Rectal smooth muscle tissue (tissue), 1 donor: ENCODE measurements around the gene OGN.

Experiments
- H3K27ac ChIP-seq: one replicate; pipeline ENCODE4 v1.7.0; 2013; ENCODE audit warnings: low read depth, low read length, inconsistent platforms
- H3K27me3 ChIP-seq: one replicate; pipeline ENCODE4 v1.7.0; 2013; ENCODE audit warnings: low read length; ENCODE audit not compliant: control insufficient read depth, insufficient read depth
- H3K36me3 ChIP-seq: one replicate; pipeline ENCODE4 v1.7.0; 2013; ENCODE audit warnings: low read length; ENCODE audit not compliant: control insufficient read depth, insufficient read depth
- H3K4me1 ChIP-seq: one replicate; pipeline ENCODE4 v1.7.0; 2013; ENCODE audit warnings: low read length; ENCODE audit not compliant: control insufficient read depth, insufficient read depth
- H3K4me3 ChIP-seq: one replicate; pipeline ENCODE4 v1.7.0; 2013; ENCODE audit warnings: low read length
- H3K9ac ChIP-seq: one replicate; pipeline ENCODE4 v1.7.0; 2013; ENCODE audit warnings: low read length

Gene OGN, protein sequence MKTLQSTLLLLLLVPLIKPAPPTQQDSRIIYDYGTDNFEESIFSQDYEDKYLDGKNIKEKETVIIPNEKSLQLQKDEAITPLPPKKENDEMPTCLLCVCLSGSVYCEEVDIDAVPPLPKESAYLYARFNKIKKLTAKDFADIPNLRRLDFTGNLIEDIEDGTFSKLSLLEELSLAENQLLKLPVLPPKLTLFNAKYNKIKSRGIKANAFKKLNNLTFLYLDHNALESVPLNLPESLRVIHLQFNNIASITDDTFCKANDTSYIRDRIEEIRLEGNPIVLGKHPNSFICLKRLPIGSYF

DNA sequence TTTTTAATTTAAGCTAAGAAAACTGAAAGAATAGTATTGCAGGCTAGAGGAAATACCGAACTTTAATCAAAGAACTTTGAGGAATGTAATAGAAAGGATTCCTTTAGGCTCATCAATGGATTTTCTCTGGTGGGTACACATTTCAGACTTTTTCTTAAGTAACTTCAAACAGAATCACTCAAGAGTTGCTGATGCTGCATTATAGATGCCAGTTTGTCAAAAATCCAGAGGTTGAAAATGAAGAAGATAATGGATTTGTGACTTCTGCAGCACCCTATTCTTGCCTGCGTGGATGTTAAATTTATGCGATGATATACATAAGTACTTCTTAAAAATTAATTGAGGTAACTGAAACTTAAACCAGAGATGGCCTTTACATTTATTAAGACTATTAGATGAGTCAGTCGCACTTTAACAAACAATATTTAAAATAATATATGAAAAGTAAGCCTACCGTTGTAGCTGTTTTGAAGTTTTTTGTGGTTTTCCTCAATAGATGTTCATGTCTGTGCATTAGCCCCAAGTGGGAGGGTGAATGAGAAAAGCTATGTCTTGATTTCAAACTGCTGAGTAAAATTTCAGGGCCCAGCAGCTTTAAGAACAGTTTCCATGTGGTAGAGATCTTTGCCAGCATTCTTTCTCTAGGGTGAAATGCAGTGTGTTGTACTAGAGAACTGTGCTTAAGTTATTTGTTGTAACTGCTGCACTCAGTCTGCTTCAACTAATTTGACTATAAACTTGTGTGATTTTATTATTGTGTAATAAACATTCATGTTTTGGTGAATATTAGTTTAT lies at the start of gene OGN:
TSS of gene OGN (minus strand) at position 537 of the 795 bp plus-strand sequence. CDS start 1,171 bp downstream, outside the sequence.
- Histone ChIP-seq H3K9ac (no peak within 1 kb of the TSS), H3K27ac (peak within 1 kb of the TSS; percentile 20)

DNA sequence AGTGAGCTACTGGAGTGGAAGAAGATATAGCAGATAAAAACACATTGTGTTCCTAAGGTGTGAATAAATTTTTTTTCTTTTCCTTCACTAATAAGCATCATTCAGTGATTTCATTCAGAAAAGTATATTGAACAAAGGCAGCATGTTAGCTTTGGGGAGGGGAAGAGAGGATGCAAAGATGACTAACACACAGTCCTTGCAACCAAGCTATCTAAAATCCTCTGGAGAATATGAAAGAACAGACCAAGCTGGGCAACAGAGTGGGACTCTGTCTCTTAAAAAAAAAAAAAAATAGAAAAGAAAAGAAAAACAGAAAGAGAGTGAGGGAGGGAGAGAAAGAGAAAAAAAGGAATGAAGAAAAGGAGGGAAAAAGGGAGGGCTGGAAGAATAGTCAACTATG lies 42.2 kb upstream of the OGN start:
- Histone ChIP-seq H3K27me3 (no peaks in the 10 kb centered on the region), H3K4me1 (no peaks in the 10 kb centered on the region), H3K9ac (no peak overlapping the region), H3K36me3 (no peaks in the 10 kb centered on the region), H3K4me3 (no peak overlapping the region), H3K27ac (no peak overlapping the region)

More for the DNA sequence above, at the start of gene OGN:
- peak within 1 kb of the TSS; percentile 21 for H3K4me3 ChIP-seq
- no peaks in the 10 kb centered on the region for H3K36me3 ChIP-seq
- H3K4me1 ChIP-seq, result peaks cover 25% of the 10 kb centered on the region
- no peaks in the 10 kb centered on the region for H3K27me3 ChIP-seq

DNA sequence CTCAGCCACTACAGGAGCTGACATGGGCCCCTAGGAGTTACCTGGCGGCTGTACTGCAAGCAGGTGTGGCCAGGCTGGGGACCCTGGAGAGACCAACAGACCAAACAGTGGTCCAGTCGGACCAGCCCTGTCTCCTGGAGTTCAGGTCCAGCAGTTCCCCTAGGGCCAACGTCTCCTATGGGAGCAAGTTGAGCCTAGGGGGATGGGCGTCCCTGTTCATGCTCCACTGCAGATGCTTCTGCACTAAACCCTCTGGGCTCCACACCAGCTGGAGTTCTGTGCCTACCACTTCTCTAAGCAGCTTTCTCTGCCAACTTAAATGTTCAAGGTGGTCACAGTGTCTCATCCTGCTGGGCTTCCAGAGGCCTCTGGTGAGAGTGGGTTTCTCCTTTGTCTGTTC lies 40.5 kb upstream of the OGN start:
- no peaks in the 10 kb centered on the region for H3K4me1 ChIP-seq
- no peak overlapping the region for H3K4me3 ChIP-seq
- H3K27ac ChIP-seq, result no peak overlapping the region
- no peaks in the 10 kb centered on the region for H3K36me3 ChIP-seq
- no peak overlapping the region for H3K9ac ChIP-seq
- H3K27me3 ChIP-seq, result no peaks in the 10 kb centered on the region

DNA sequence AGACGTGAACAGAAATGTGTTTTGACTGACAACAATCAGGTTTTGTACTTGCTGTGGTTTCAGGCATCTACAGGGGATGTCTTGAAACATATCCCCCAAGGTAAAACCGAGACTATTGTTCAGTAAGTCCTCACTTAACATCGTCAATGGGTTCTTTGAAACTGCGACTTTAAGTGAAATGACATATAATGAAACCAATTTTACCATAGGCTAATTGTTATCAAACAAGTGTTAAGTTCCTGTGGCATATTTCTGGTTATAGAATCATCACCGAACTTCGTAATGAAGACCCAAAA lies 36.3 kb upstream of the OGN start:
- Histone ChIP-seq H3K27ac (no peak overlapping the region), H3K9ac (no peak overlapping the region), H3K4me1 (no peaks in the 10 kb centered on the region)

DNA sequence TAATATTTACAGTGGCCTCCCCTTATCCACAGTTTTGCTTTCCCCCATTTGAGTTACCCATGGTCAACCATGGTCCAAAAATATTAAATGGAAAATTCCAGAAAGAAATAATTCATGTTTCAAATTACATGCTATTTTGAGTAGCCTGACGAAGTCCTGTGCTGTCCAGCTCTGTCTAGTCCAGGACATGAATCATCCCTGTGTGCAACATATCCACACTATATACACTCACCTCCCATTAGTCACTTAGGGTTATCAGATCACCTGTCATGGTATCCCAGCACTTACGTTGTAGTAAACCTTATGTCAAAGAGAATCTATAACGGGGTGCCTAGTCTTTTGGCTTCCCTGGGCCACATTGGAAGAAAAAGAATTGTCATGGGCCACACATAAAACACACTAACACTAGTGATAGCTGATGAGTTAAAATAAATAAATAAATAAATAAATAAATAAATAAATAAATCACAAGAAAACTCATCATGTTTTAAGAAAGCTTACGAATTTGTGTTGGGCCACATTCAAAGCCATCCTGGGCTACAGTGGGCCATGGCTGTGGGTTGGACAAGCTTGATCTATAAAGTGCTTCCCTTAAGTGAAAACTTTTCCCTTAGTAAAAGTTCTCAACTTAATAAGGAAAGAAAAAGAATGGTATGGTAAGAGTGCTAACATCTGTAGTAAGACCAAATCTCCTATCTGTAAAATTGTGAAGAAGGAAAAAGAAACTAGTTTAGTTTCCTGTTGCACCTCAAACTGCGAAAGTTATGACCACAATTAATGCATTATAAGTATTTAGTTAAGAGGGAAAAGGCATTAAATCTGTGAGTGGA lies 35.8 kb upstream of the OGN start:
- H3K4me3 ChIP-seq, result no peak overlapping the region
- H3K27ac ChIP-seq, result no peak overlapping the region
- H3K4me1 ChIP-seq, result no peaks in the 10 kb centered on the region
- no peak overlapping the region for H3K9ac ChIP-seq
- no peaks in the 10 kb centered on the region for H3K27me3 ChIP-seq
- H3K36me3 ChIP-seq, result no peaks in the 10 kb centered on the region

More for the DNA sequence above, 36.3 kb upstream of the OGN start:
- no peaks in the 10 kb centered on the region for H3K36me3 ChIP-seq
- H3K4me3 ChIP-seq, result no peak overlapping the region
- no peaks in the 10 kb centered on the region for H3K27me3 ChIP-seq

DNA sequence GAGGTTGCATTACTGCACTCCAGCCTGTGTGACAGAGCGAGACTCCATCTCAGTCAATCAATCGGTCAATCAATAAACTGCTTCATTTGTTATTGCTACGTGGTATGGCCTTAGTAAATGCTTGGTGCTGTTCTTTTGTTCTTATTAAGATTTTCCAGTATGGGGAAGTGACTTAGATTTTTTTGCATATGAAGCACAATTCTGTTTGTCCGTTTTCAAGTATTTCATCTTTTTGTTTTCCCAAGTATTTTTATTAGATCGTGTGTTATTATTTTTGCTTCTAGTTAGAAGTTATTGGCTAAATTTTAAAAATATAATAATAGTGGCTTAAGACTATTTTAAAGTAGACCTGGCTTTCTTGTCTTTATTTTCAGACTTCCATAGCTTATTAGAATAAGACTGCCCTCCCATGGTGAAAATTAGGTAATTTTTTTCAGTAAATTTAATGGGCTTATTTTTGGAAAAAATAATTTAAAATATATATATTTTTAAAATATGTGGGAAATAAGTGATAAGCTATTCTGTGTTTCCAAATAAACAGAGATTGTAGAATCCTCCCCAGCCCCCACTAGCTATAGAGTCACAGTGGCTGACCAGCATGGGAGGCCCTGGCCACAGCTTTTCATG lies 34.6 kb upstream of the OGN start:
- Histone ChIP-seq H3K4me1 (no peaks in the 10 kb centered on the region), H3K27ac (no peak overlapping the region), H3K27me3 (no peaks in the 10 kb centered on the region), H3K4me3 (no peak overlapping the region), H3K9ac (no peak overlapping the region), H3K36me3 (no peaks in the 10 kb centered on the region)

DNA sequence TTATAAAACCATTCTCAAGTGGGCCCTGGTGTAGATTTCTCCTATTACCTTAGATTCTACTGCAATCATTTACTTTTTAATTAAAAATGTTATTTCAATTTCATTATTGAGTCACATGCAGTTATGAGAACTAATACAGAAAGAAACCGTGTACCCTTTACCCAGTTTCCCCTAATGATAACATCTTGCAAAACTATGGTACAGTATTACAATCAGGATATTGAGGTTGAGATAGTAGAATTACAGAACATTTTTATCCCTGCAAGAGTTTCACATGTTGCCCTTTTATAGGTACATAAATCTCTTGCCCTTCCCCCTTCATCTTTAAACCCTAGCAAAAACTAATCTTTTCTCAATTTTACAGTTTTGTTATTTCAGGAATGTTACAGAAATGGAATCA lies 30.9 kb upstream of the OGN start:
- Histone ChIP-seq H3K27ac (no peak overlapping the region), H3K27me3 (no peaks in the 10 kb centered on the region), H3K9ac (no peak overlapping the region), H3K4me1 (no peaks in the 10 kb centered on the region), H3K4me3 (no peak overlapping the region), H3K36me3 (no peaks in the 10 kb centered on the region)

DNA sequence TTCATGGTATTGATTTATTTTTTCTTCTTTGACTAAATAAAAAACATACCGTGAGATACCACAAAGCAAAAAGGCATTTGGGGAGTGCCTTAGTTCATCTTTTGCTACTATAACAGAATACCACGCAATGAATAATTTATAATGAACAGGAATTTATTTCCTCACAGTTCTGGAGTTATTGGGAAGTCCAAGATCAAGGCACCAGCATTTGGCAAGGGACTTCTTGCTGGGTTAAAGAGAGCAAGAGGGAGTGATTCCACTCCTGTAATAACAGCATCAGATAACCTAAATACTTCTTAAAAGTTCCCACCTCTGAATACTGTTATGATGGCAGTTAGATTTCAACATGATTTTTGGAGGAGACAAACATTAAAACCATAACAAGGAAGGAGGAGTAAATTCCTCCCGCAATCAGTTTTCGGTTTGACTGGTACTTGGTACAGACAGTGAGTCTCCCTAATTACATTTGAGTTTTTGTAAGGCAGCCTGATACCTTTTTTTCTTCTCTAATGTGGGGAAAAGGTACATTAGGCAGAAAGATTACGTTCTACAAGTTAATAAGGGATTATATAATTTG lies 28.7 kb upstream of the OGN start:
- Histone ChIP-seq H3K4me1 (no peaks in the 10 kb centered on the region), H3K27ac (no peak overlapping the region), H3K9ac (no peak overlapping the region), H3K27me3 (no peaks in the 10 kb centered on the region), H3K36me3 (no peaks in the 10 kb centered on the region), H3K4me3 (no peak overlapping the region)

DNA sequence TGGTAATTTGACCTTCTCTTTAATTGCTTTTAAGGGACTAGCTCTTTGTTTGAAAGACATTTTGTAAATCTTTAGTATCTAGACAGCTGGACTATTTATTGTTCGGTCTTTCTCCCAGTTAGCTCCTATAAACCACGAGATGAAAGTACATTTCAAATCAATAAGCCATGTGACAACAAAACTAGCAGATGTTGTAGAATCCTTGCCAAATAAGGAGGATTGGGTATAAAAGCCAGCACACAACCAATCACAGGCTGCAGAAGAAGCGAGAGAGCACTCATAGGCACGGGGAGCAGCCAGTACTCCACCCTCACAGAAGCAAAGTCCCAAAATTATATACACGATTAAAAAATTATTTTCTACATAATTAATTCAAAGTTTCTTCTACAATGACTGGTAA lies 28.0 kb upstream of the OGN start:
- Histone ChIP-seq H3K9ac (no peak overlapping the region), H3K4me3 (no peak overlapping the region), H3K4me1 (no peaks in the 10 kb centered on the region), H3K27me3 (no peaks in the 10 kb centered on the region), H3K27ac (no peak overlapping the region), H3K36me3 (no peaks in the 10 kb centered on the region)

DNA sequence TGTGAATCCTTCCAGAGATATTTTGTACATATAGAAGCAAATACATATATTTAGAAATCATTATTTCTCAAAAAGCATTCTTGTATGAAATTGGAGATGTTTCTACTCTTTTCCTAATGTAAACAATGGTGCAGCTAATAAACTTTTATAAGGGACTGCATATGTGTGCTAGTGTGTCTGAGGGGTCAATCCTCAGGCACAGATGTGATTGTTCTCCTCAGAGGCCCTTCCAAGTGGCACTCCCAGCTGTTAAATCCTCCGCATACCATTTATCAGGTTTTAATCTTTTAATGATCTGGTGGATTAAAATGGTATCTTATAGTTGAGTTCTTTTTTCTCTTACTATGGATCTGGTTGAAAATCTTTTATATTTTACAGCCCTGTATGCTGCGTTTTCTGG lies 25.5 kb upstream of the OGN start:
- no peaks in the 10 kb centered on the region for H3K4me1 ChIP-seq
- no peaks in the 10 kb centered on the region for H3K27me3 ChIP-seq
- no peak overlapping the region for H3K4me3 ChIP-seq
- no peak overlapping the region for H3K9ac ChIP-seq
- no peaks in the 10 kb centered on the region for H3K36me3 ChIP-seq
- H3K27ac ChIP-seq, result no peak overlapping the region

DNA sequence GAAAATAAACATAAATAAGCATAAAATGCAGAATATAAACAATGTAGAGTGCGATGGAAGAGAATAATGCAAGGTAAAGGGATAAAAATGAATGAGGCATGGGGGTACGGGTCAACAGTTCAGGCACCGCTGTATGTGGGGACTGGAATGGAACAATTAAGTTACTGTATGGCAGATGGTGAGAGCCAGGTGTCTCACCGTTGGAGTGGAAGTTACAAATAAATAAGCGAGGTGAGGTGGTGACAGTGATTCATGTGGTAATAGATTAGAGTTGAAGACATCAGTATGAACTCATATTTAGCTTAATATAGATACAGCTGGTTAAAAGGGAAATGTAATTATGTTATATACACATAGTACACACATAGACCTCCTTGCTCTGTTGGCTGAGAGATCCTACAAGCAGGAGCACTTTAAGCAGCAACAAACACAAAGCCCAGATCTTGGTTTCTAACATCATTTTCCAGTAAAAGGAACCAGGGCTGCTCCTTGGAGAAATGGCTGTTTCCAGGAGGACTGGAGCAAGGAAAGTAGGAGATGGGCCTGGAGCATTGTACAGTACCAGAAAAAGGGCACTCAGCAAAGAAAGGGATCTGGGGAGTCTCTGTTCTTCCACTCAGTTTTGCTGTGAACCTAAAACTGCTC lies 22.2 kb upstream of the OGN start:
- Histone ChIP-seq H3K27ac (peak overlapping the region; percentile 34), H3K4me3 (no peak overlapping the region), H3K9ac (no peak overlapping the region)

More for the DNA sequence above, 22.2 kb upstream of the OGN start:
- Histone ChIP-seq H3K27me3 (no peaks in the 10 kb centered on the region), H3K4me1 (no peaks in the 10 kb centered on the region), H3K36me3 (no peaks in the 10 kb centered on the region)
